A549 (cell line): ENCODE measurements around the gene FOXK1. TPM values are rescaled to one million over a fixed set of nuclear protein-coding genes. Genes with fewer than 3 reads are reported as not detected.

ENCODE experiments used
- ATAC-seq, 2 experiments: fragments of 200-7000 bp in 1 of 2; fragments of >200 bp in 1 of 2; cut with Nextera tagmentation in 1 of 2; cut with Tn5 transposase in 1 of 2; 3 replicates each; pipeline versions ENCODE4 v1.8.0 to v1.9.1; 2018 to 2020; ENCODE audit warnings: mild to moderate bottlenecking in 1 of 2, moderate library complexity in 1 of 2
- CTCF ChIA-PET: fragments of 300-600 bp; sonication (Branson Sonifier 250); formaldehyde crosslinking; extraction: SDS; loops from one replicate; lab custom pipeline; 2021; ENCODE audit warnings: antibody characterized with exemption, inconsistent platforms; lab: Yijun Ruan, JAX
- POLR2A ChIA-PET: fragments of 350-600 bp; formaldehyde crosslinking; extraction: SDS; loops from one replicate; lab custom pipeline; 2021; ENCODE audit warnings: antibody characterized with exemption, inconsistent platforms; lab: Yijun Ruan, JAX
- DNase-seq, 2 experiments: peaks; one replicate each; pipeline versions ENCODE4 v3.0.0 to v3.0.0-alpha.2; 2011 to 2016; ENCODE audit warnings: low read depth in 1 of 2, low spot score in 1 of 2
- FAIRE-seq: peaks from 2 replicates; lab custom pipeline; 2011; peaks lifted over from hg19 to GRCh38; lab: Jason Lieb, UNC
- H3K27ac ChIP-seq, 2 experiments: fragments of >200 bp; sonication (Bioruptor Twin); formaldehyde crosslinking; 3 replicates each; pipeline ENCODE4 v1.5.1; 2016 to 2017
- H3K4me1 ChIP-seq: fragments of >200 bp; sonication (Bioruptor Twin); formaldehyde crosslinking; 3 replicates; pipeline ENCODE4 v1.6.1; 2016
- H3K4me2 ChIP-seq: fragments of >200 bp; sonication (Bioruptor Twin); formaldehyde crosslinking; 3 replicates; pipeline ENCODE4 v1.6.1; 2016
- H3K4me3 ChIP-seq: fragments of >200 bp; sonication (Bioruptor Twin); formaldehyde crosslinking; 3 replicates; pipeline ENCODE4 v1.5.1; 2016
- H3K9me3 ChIP-seq: fragments of >200 bp; sonication (Bioruptor Twin); formaldehyde crosslinking; 3 replicates; pipeline ENCODE4 v1.6.1; 2016
- ATOH8 ChIP-seq: fragments of 250-450 bp; sonication (Bioruptor Pico); IDR thresholded peaks from 2 replicates; pipeline ENCODE4 v1.5.0; 2020; ENCODE audit warnings: low read depth, mild to moderate bottlenecking, moderate library complexity
- BHLHE40 ChIP-seq: IDR thresholded peaks from 2 replicates; pipeline ENCODE4 v1.6.1; 2012; ENCODE audit warnings: low read depth, low read length, inconsistent platforms
- CBX2 ChIP-seq: fragments of 200-600 bp; sonication (generic); IDR thresholded peaks from 2 replicates; pipeline ENCODE4 v1.6.1; 2016; ENCODE audit warnings: low read depth, mild to moderate bottlenecking, borderline replicate concordance
- CBX8 ChIP-seq: fragments of 200-600 bp; sonication (generic); IDR thresholded peaks from 2 replicates; pipeline ENCODE4 v1.6.1; 2016
- CTCF ChIP-seq: fragments of >200 bp; sonication (Bioruptor Twin); formaldehyde crosslinking; IDR thresholded peaks from 3 replicates; pipeline ENCODE4 v1.5.1; 2016
- EHF ChIP-seq: fragments of 250-450 bp; sonication (Bioruptor Pico); IDR thresholded peaks from 2 replicates; pipeline ENCODE4 v1.5.0; 2020; ENCODE audit warnings: mild to moderate bottlenecking
- ESRRA ChIP-seq: fragments of 150-350 bp; IDR thresholded peaks from 2 replicates; pipeline ENCODE4 v1.6.1; 2014; ENCODE audit warnings: mild to moderate bottlenecking, low read length, borderline replicate concordance
- FOSL2 ChIP-seq, 2 experiments: fragments of 450-650 bp in 1 of 2; fragments of >200 bp in 1 of 2; sonication (Bioruptor Twin) in 1 of 2; formaldehyde crosslinking; IDR thresholded peaks; 2 replicates each; pipeline versions ENCODE4 v1.5.0 to v1.6.1; 2016 to 2020; ENCODE audit warnings: mild to moderate bottlenecking in 1 of 2, moderate library complexity in 1 of 2
- GATA3 ChIP-seq: IDR thresholded peaks from 2 replicates; pipeline ENCODE4 v1.6.1; 2012; ENCODE audit warnings: borderline replicate concordance
- HDAC2 ChIP-seq: fragments of 200-600 bp; sonication (generic); IDR thresholded peaks from 2 replicates; pipeline ENCODE4 v1.6.1; 2016
- HES2 ChIP-seq: fragments of >200 bp; sonication (Bioruptor Twin); formaldehyde crosslinking; IDR thresholded peaks from 2 replicates; pipeline ENCODE4 v1.6.1; 2016
- HEYL ChIP-seq: fragments of 250-450 bp; sonication (Bioruptor Pico); IDR thresholded peaks from 2 replicates; pipeline ENCODE4 v1.8.0; 2021; ENCODE audit warnings: mild to moderate bottlenecking, moderate library complexity
- HOXB5 ChIP-seq: fragments of 250-450 bp; sonication (Bioruptor Pico); IDR thresholded peaks from 2 replicates; pipeline ENCODE4 v1.5.0; 2020; ENCODE audit warnings: mild to moderate bottlenecking, moderate library complexity
- JUN ChIP-seq, 2 experiments: fragments of >200 bp; sonication (Bioruptor Twin); formaldehyde crosslinking; IDR thresholded peaks; 2 replicates in 1 of 2; 3 replicates in 1 of 2; pipeline ENCODE4 v1.6.1; 2016 to 2017
- JUNB ChIP-seq: fragments of >200 bp; sonication (Bioruptor Twin); formaldehyde crosslinking; IDR thresholded peaks from 2 replicates; pipeline ENCODE4 v1.6.1; 2016
- KDM1A ChIP-seq: fragments of 200-600 bp; sonication (generic); IDR thresholded peaks from 2 replicates; pipeline ENCODE4 v1.6.1; 2016; ENCODE audit warnings: low read depth, mild to moderate bottlenecking
- KDM5A ChIP-seq: fragments of 200-600 bp; sonication (generic); IDR thresholded peaks from 2 replicates; pipeline ENCODE4 v1.6.1; 2016; ENCODE audit warnings: antibody characterized with exemption, mild to moderate bottlenecking
- MYC ChIP-seq: IDR thresholded peaks from 2 replicates; pipeline ENCODE4 v1.6.1; 2012; ENCODE audit warnings: mild to moderate bottlenecking, inconsistent platforms, low read length, improper control_type of control experiment, borderline replicate concordance
- NFE2L2 ChIP-seq: fragments of 150-350 bp; conservative IDR thresholded peaks from 2 replicates; pipeline ENCODE4 v1.6.1; 2014; ENCODE audit warnings: low read length
- PBX3 ChIP-seq: IDR thresholded peaks from 2 replicates; pipeline ENCODE4 v1.6.1; 2012
- TP53 ChIP-seq: fragments of 250-450 bp; sonication (Bioruptor Pico); IDR thresholded peaks from 2 replicates; pipeline ENCODE4 v1.5.0; 2021; ENCODE audit warnings: mild to moderate bottlenecking, moderate library complexity
- ZFP36 ChIP-seq: fragments of 450-650 bp; IDR thresholded peaks from 2 replicates; pipeline ENCODE4 v1.6.1; 2014; ENCODE audit warnings: borderline replicate concordance; ENCODE audit not compliant: partially characterized antibody
- ZSCAN20 ChIP-seq: fragments of 250-450 bp; sonication (Bioruptor Pico); IDR thresholded peaks from 2 replicates; pipeline ENCODE4 v1.8.0; 2022; ENCODE audit warnings: mild to moderate bottlenecking, moderate library complexity
- WGBS: methylation state at CpG from one replicate; pipeline ENCODE4 v1.1.6; 2017; ENCODE audit errors: missing lambda C conversion rate; 5-methylcytosine and 5-hydroxymethylcytosine counted together
- polyA plus RNA-seq, 4 experiments: library from polyadenylated mRNA; depleted of rRNA in 3 of 4; stranded (reverse); fragments of >200 nt; fragmentation: RNase III in 1 of 4; extraction: RNeasy Plus Mini Kit Qiagen cat#74134 plus additional on column Dnase treatment in 1 of 4; gene quantifications; 2 replicates in 3 of 4; 3 replicates in 1 of 4; pipeline ENCODE4 v1.2.3, GENCODE V29; 2011 to 2017

FOXK1 gene
- polyA plus RNA-seq, 2 of the 4 experiments (the other 2 are of a cell fraction): 6.8 to 10.9 TPM

- Histone ChIP-seq H3K4me2 (no peak overlapping the region), H3K4me3 (no peak overlapping the region), H3K4me1 (peaks cover 40% of the 10 kb centered on the region), H3K9me3 (no peaks in the 10 kb centered on the region), H3K27ac (peak overlapping the region in 1 of 2 experiments; percentile 35; a peak in 2 of 6 replicates)
- ATAC-seq (no peak), FAIRE-seq (no peak), DNase-seq (no peak)
- 85% methylated on average over 2 of the region's 2 CpGs for WGBS
- ChIA-PET POLR2A (no interaction called here), CTCF (interaction anchor here (0.7 to 1.5 kb wide), 4 partner anchors 55 to 1829 kb away, joined by 3 to 4 read pairs (median 4); no protein-coding TSS in a partner anchor)
- no peak for TF ChIP-seq HDAC2
- TF ChIP-seq ATOH8 (CRISPR knock-in tag): no peak
- no peak for TF ChIP-seq NFE2L2
- TF ChIP-seq HES2: no peak
- no peak for TF ChIP-seq HOXB5
- TF ChIP-seq MYC: no peak
- no peak for TF ChIP-seq FOSL2 (IDR thresholded peaks at IDR 0.05)
- TF ChIP-seq FOSL2 (CRISPR knock-in tag; IDR thresholded peaks at IDR 0.05): no peak
- TF ChIP-seq ESRRA: no peak
- no peak for TF ChIP-seq EHF (CRISPR knock-in tag)
Observed at GRCh38 chr7:4694305-4694704, 12.2 kb downstream of the FOXK1 start.

- peaks cover 22% of the 10 kb centered on the region for H3K4me1 ChIP-seq
- no peak for TF ChIP-seq FOSL2 (IDR thresholded peaks at IDR 0.05)
- no peak for TF ChIP-seq FOSL2 (CRISPR knock-in tag; IDR thresholded peaks at IDR 0.05)
- TF ChIP-seq BHLHE40: no peak
- no peak for TF ChIP-seq CBX2
- no peak for TF ChIP-seq CBX8
- no peak for TF ChIP-seq TP53 (CRISPR knock-in tag)
- TF ChIP-seq ZFP36: no peak
- no peak for TF ChIP-seq CTCF
- TF ChIP-seq MYC: no peak
- TF ChIP-seq NFE2L2: no peak
- no peak overlapping the region for H3K4me2 ChIP-seq
- POLR2A ChIA-PET: interaction anchor here (1.0 kb wide), 1 partner anchor 57 kb away, joined by 3 read pairs; no protein-coding TSS in a partner anchor
- H3K4me3 ChIP-seq: no peak overlapping the region
- 91% methylated on average over 10 of the region's 10 CpGs for WGBS
- CTCF ChIA-PET: no interaction called here
- FAIRE-seq (no peak), ATAC-seq (no peak), DNase-seq (no peak)
- no peak overlapping the region for H3K27ac ChIP-seq
- no peaks in the 10 kb centered on the region for H3K9me3 ChIP-seq
Observed at GRCh38 chr7:4698707-4699275, 16.7 kb downstream of the FOXK1 start.

- Histone ChIP-seq H3K9me3 (no peaks in the 10 kb centered on the region), H3K4me2 (no peak overlapping the region), H3K4me1 (peaks cover 15% of the 10 kb centered on the region), H3K27ac (no peak overlapping the region), H3K4me3 (no peak overlapping the region)
- ATAC-seq (no peak), FAIRE-seq (no peak), DNase-seq (no peak)
- CTCF ChIA-PET: interaction anchor here (1.3 to 1.5 kb wide), 2 partner anchors 15 to 68 kb away, joined by 4 to 6 read pairs; no protein-coding TSS in a partner anchor
- WGBS: 79% methylated on average over 10 of the region's 10 CpGs
- POLR2A ChIA-PET: no interaction called here
- TF ChIP-seq ATOH8 (CRISPR knock-in tag): no peak
- TF ChIP-seq KDM5A: no peak
- TF ChIP-seq JUNB: no peak
- no peak for TF ChIP-seq HEYL (CRISPR knock-in tag)
- no peak for TF ChIP-seq JUN (IDR thresholded peaks at IDR 0.05)
- no peak for TF ChIP-seq KDM1A
- TF ChIP-seq PBX3: no peak
- no peak for TF ChIP-seq CTCF
- TF ChIP-seq ZSCAN20 (CRISPR knock-in tag): no peak
- no peak for TF ChIP-seq GATA3
Observed at GRCh38 chr7:4699841-4700240, 17.7 kb downstream of the FOXK1 start.
